Measurements from ENCODE around the gene IGFBP6.
"Not testable (repeated sequence)": the region's sequence is repeated elsewhere in the genome, so short reads cannot be mapped to it uniquely, and the experiment has no call there.

Gene IGFBP6

GRCh38 chr12:53107122-53107521 is 9.7 kb downstream of the IGFBP6 start:
- TF ChIP-seq CTCF (IDR thresholded peaks at IDR 0.05; ENCODE audit: insufficient read depth, low read length, poor library complexity, severe bottlenecking), result no peak
- no peak for DNase-seq (ENCODE audit: extremely low read depth, insufficient read length)
- no peak overlapping the region for H3K4me3 ChIP-seq (replicated peaks; ENCODE audit: low read depth, low read length)
- H3K27me3 ChIP-seq (replicated peaks; ENCODE audit: control insufficient read depth, insufficient read depth, low read length), result no peaks in the 10 kb centered on the region
- H3K36me3 ChIP-seq (ENCODE audit: control insufficient read depth, insufficient read depth, low read length), result no peaks in the 10 kb centered on the region

DNA sequence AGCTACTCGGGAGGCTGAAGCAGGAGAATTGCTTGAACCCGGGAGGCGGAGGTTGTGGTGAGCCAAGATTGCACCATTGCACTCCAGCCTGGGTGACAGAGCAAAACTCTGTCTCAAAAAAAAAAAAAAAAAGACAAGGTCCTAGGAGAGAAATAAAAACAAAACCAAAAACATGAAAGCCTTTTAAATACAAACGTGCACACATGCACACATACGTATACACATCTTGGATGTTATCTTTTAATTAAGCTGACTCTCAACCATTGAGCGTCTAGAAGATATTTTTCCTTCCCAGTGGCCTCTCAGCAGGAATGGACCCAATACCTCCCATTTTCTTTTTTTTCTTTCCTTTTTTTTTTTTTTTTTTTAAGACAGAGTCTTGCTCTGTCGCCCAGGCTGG is 15.0 kb downstream of the IGFBP6 start:
- not testable (repeated sequence) for H3K36me3 ChIP-seq (ENCODE audit: control insufficient read depth, insufficient read depth, low read length); H3K27me3 ChIP-seq (replicated peaks; ENCODE audit: control insufficient read depth, insufficient read depth, low read length); H3K4me3 ChIP-seq (replicated peaks; ENCODE audit: low read depth, low read length); DNase-seq (ENCODE audit: extremely low read depth, insufficient read length)

DNA sequence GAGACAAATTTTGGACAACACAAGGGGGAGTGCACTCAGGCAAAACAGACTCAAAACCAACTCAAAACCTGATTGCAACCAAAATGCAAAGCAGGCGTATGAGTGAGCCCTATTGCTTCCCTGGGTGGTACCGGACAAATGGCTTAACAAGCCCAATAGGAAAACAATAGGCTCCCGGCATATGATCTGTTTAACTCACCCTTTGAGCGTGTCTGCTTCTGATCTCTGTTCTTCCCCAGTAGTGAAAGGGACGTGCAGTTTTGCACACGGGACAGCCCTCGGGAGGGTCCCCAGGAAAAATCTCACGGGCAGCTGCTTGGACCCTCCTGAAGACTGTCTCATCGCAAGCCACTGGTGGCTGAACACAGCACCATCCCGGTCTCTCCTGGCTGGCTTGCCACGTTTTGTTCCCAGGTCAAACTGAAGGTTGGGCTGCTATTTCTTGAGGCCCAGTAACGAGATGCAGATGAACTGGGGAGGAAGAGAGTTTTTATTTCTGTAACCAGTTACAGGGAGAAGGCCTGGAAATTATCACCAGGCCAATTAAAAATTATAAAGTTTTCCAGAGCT is 15.8 kb downstream of the IGFBP6 start:
- H3K4me3 ChIP-seq (replicated peaks; ENCODE audit: low read depth, low read length), result no peak overlapping the region

DNA sequence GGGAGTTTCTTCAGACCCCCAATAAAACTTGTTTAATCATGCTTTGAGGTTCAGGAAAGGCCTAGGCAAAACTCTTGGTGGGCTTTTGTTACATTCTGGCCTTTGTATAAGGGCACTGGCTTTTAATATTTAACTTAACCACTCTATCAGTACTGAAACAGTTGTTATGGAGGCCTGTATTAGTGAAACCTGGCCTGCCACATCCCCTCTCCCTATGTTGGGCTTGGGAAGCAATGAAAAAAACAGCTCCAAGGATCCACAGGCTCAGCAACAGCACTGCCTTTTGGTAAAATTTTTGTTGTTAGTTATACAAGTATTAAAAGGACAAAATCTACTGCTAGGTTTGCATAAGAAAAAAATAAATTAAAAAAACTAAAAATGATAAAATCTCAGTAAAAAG is 16.5 kb downstream of the IGFBP6 start:
- Histone ChIP-seq H3K27me3 (replicated peaks; ENCODE audit: control insufficient read depth, insufficient read depth, low read length) (no peaks in the 10 kb centered on the region), H3K4me3 (replicated peaks; ENCODE audit: low read depth, low read length) (no peak overlapping the region), H3K36me3 (ENCODE audit: control insufficient read depth, insufficient read depth, low read length) (no peaks in the 10 kb centered on the region)
- TF ChIP-seq CTCF (IDR thresholded peaks at IDR 0.05; ENCODE audit: insufficient read depth, low read length, poor library complexity, severe bottlenecking), result no peak
- DNase-seq (ENCODE audit: extremely low read depth, insufficient read length), result no peak

More for the DNA sequence above, 15.8 kb downstream of the IGFBP6 start:
- no peak for DNase-seq (ENCODE audit: extremely low read depth, insufficient read length)
- Histone ChIP-seq H3K36me3 (ENCODE audit: control insufficient read depth, insufficient read depth, low read length) (no peaks in the 10 kb centered on the region), H3K27me3 (replicated peaks; ENCODE audit: control insufficient read depth, insufficient read depth, low read length) (no peaks in the 10 kb centered on the region)
- no peak for TF ChIP-seq CTCF (IDR thresholded peaks at IDR 0.05; ENCODE audit: insufficient read depth, low read length, poor library complexity, severe bottlenecking)

- no peak overlapping the region for H3K4me3 ChIP-seq (replicated peaks; ENCODE audit: low read depth, low read length)
- no peaks in the 10 kb centered on the region for H3K27me3 ChIP-seq (replicated peaks; ENCODE audit: control insufficient read depth, insufficient read depth, low read length)
- TF ChIP-seq CTCF (IDR thresholded peaks at IDR 0.05; ENCODE audit: insufficient read depth, low read length, poor library complexity, severe bottlenecking), result no peak
- DNase-seq (ENCODE audit: extremely low read depth, insufficient read length), result no peak
- H3K36me3 ChIP-seq (ENCODE audit: control insufficient read depth, insufficient read depth, low read length), result no peaks in the 10 kb centered on the region
Measured at GRCh38 chr12:53115112-53115890, 17.8 kb downstream of the IGFBP6 start.

- no peak for TF ChIP-seq CTCF (IDR thresholded peaks at IDR 0.05; ENCODE audit: insufficient read depth, low read length, poor library complexity, severe bottlenecking)
- no peaks in the 10 kb centered on the region for H3K27me3 ChIP-seq (replicated peaks; ENCODE audit: control insufficient read depth, insufficient read depth, low read length)
- DNase-seq (ENCODE audit: extremely low read depth, insufficient read length), result no peak
Measured at GRCh38 chr12:53115891-53116648, 18.6 kb downstream of the IGFBP6 start.

More at GRCh38 chr12:53115891-53116648, 18.6 kb downstream of the IGFBP6 start:
- H3K36me3 ChIP-seq (ENCODE audit: control insufficient read depth, insufficient read depth, low read length), result no peaks in the 10 kb centered on the region
- no peak overlapping the region for H3K4me3 ChIP-seq (replicated peaks; ENCODE audit: low read depth, low read length)

Data from GM06990 (cell line).